Psoas muscle (tissue), 8 donors: ENCODE results near the gene ZNF284. TPM values are rescaled to one million over a fixed set of nuclear protein-coding genes. Genes with fewer than 3 reads are reported as not detected.
"Not testable (repeated sequence)": the region's sequence is repeated elsewhere in the genome, so short reads cannot be mapped to it uniquely, and the experiment has no call there.

Experiments used
- ATAC-seq, 4 donors: fragments of 200-7000 bp; cut with Tn5 transposase; one replicate each; pipeline ENCODE4 v1.9.1; 2020; ENCODE audit warnings: moderate library complexity in 3 of 4, mild to moderate bottlenecking in 2 of 4
- DNase-seq, 2 donors: peaks; one replicate each; pipeline ENCODE4 v3.0.0-alpha.2; 2020
- H3K27ac ChIP-seq: fragments of 200-600 bp; one replicate; pipeline ENCODE4 v1.8.0; 2022
- H3K27me3 ChIP-seq, 3 donors: fragments of 200-600 bp in 1 of 3; one replicate each; pipeline versions ENCODE4 v1.6.1 to v1.8.0; 2013 to 2022; ENCODE audit warnings: low read length in 2 of 3, mild to moderate bottlenecking in 2 of 3, moderate library complexity in 1 of 3; ENCODE audit not compliant: insufficient read depth in 3 of 3
- H3K36me3 ChIP-seq, 2 donors: fragments of 200-600 bp in 1 of 2; one replicate each; pipeline versions ENCODE4 v1.6.1 to v1.8.0; 2013 to 2022; ENCODE audit warnings: low read depth in 1 of 2, mild to moderate bottlenecking in 1 of 2, moderate library complexity in 1 of 2; ENCODE audit not compliant: insufficient read depth in 1 of 2
- H3K4me1 ChIP-seq: fragments of 200-600 bp; one replicate; pipeline ENCODE4 v1.8.0; 2022
- H3K4me3 ChIP-seq: fragments of 200-600 bp; one replicate; pipeline ENCODE4 v1.8.0; 2022; ENCODE audit warnings: mild to moderate bottlenecking
- H3K9me3 ChIP-seq: fragments of 200-600 bp; one replicate; pipeline ENCODE4 v1.8.0; 2022
- CTCF ChIP-seq: fragments of 200-600 bp; IDR thresholded peaks from one replicate; pipeline ENCODE4 v1.8.0; 2022; ENCODE audit warnings: antibody characterized with exemption
- whole genome bisulfite sequencing, 3 donors: extraction: QIAGEN DNeasy Blood & Tissue Kit; methylation state at CpG; one replicate each; pipeline versions ENCODE4 v1.1.6 to v1.1.7; 2013; 5-methylcytosine and 5-hydroxymethylcytosine counted together
- intact Hi-C, 2 donors: fragments of 100-400 bp; cut with DNase I; formaldehyde crosslinking; loops; one replicate each; pipeline versions ENCODE4 v1.11.0 to v1.14.2; 2022
- polyA plus RNA-seq, 3 donors: library from polyadenylated mRNA; stranded (reverse); fragments of 200-250 nt; gene quantifications; one replicate each; pipeline ENCODE4 v1.2.3, GENCODE V29; 2013
- total RNA-seq, 4 donors: library from RNA; stranded (reverse); fragmentation: NEBNext Ultra II Directional in 2 of 4; extraction: Animal tissue kit (Norgen Biotek cat#: 25700) in 2 of 4; gene quantifications; one replicate each; pipeline versions ENCODE4 v1.2.1 to v1.2.4, GENCODE V29; 2021 to 2023
- donor health status: healthy with polysubstance abuse.
- donor health status: DM: no; HTN: no; CAD: no; lungs with moderate emphysema.
- donor health status: Bipolar disorder and iron deficiency.
- donor health status: healthy.
- donor health status: DM: yes; HTN: yes; CAD: no.
- donor health status: DM: no; HTN: no; CAD: no.
- donor health status: DM: no; HTN: no; CAD: no.
- donor health status: DM: yes; HTN: yes; CAD: no.

ZNF284 gene
- total and polyA plus RNA-seq, 7 donors: 0.32 to 1.1 (median 0.74) TPM

GRCh38 chr19:44113138-44113783 is 41.3 kb downstream of the ZNF284 start, which contains the start of gene ZNF225:
TSS of gene ZNF225 (plus strand) at chr19:44113399. CDS start at chr19:44115828, 2,429 bp downstream.
- no peaks in the 10 kb centered on the region for H3K27me3 ChIP-seq
- peak; percentile 99 to 100 (median 100) for ATAC-seq

GRCh38 chr19:44113784-44114390 is 41.9 kb downstream of the ZNF284 start:
- peaks cover 15% of the 10 kb centered on the region for H3K4me1 ChIP-seq
- peaks cover 34% of the 10 kb centered on the region for H3K9me3 ChIP-seq
- TF ChIP-seq CTCF: no peak
- H3K36me3 ChIP-seq: peaks cover 8 to 35% of the 10 kb centered on the region in 2 donors
- peak overlapping the region; percentile 88 for H3K27ac ChIP-seq
- WGBS, 3 donors: 4% methylated on average over 18 of the region's 18 CpGs
- peak overlapping the region; percentile 93 for H3K4me3 ChIP-seq
- ATAC-seq (peak in 1 of 4 donors; percentile 9), DNase-seq (no peak)
- intact Hi-C loops: loop anchor here (2.0 to 10.0 kb wide), 5 partner anchors 19 to 241 kb away; partner anchors contain the start of genes ZNF112 (in 1 of the 2), ZNF223 (in 1 of the 2), ZNF224 (in 1 of the 2) and ZNF226 (in 1 of the 2)
- H3K27me3 ChIP-seq: no peaks in the 10 kb centered on the region

More at GRCh38 chr19:44113138-44113783, 41.3 kb downstream of the ZNF284 start, which contains the start of gene ZNF225:
- peak within 1 kb of the TSS; percentile 93 for H3K4me3 ChIP-seq
- peaks cover 15% of the 10 kb centered on the region for H3K4me1 ChIP-seq
- peaks cover 40% of the 10 kb centered on the region for H3K9me3 ChIP-seq
- peak; percentile 10 for TF ChIP-seq CTCF
- H3K36me3 ChIP-seq: peaks cover 5 to 33% of the 10 kb centered on the region in 2 donors
- DNase-seq: peak; percentile 93 to 95
- WGBS, 3 donors: 0% methylated on average over 44 of the region's 44 CpGs
- peak within 1 kb of the TSS; percentile 88 for H3K27ac ChIP-seq
- intact Hi-C loops: loop anchor here (2.0 to 10.0 kb wide), 5 partner anchors 18 to 242 kb away; partner anchors contain the start of genes ZNF112 (in 1 of the 2), ZNF223 (in 1 of the 2), ZNF224 (in 1 of the 2) and ZNF226 (in 1 of the 2)

- H3K4me1 ChIP-seq, H3K27me3 ChIP-seq, DNase-seq, intact Hi-C loops, ATAC-seq, H3K27ac ChIP-seq, H3K4me3 ChIP-seq: not testable (repeated sequence)
- Histone ChIP-seq H3K9me3 (peaks cover 49% of the 10 kb centered on the region), H3K36me3 (peaks cover 16 to 100% of the 10 kb centered on the region in 2 donors)
- WGBS, 3 donors: 93 to 96% (median 93%) methylated on average over 4 of the region's 4 CpGs
Measured at GRCh38 chr19:44121162-44121561, 49.2 kb downstream of the ZNF284 start.

DNA sequence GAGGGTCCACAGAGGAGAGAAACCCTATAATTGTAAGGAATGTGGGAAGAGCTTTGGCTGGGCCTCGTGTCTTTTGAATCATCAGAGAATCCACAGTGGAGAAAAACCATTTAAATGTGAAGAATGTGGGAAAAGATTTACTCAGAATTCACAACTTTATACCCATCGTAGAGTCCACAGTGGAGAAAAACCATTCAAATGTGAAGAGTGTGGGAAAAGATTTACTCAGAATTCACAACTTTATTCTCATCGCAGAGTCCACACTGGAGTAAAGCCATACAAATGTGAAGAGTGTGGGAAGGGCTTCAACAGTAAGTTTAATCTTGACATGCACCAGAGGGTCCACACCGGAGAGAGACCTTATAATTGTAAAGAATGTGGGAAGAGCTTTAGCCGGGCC is 60.0 kb downstream of the ZNF284 start:
- H3K4me3 ChIP-seq: no peak overlapping the region
- no peak overlapping the region for H3K27ac ChIP-seq
- WGBS, 3 donors: 95 to 96% (median 95%) methylated on average over 5 of the region's 5 CpGs
- DNase-seq (no peak), ATAC-seq (no peak)
- no peaks in the 10 kb centered on the region for H3K27me3 ChIP-seq
- H3K36me3 ChIP-seq: peaks cover 23 to 43% of the 10 kb centered on the region in 2 donors
- intact Hi-C loops: no loop called here
- H3K9me3 ChIP-seq: peaks cover 61% of the 10 kb centered on the region
- TF ChIP-seq CTCF: no peak
- no peaks in the 10 kb centered on the region for H3K4me1 ChIP-seq

Other genes with a start within 250 kb of the ZNF284 start
- 1 to 10 TPM; 3.1 to 8.7 (median 4.6) TPM for gene ZNF283, start 244.8 kb upstream of the ZNF284 start, total RNA-seq
- 1 to 10 TPM in 2 of 3 donors, under 1 TPM in 1; 0.79 to 7.8 (median 1.0) TPM for gene ZNF283, start 244.8 kb upstream of the ZNF284 start, polyA plus RNA-seq
- gene ZNF404, start 188.2 kb upstream of the ZNF284 start, total RNA-seq: 1 to 10 TPM in 2 of 4 donors, under 1 TPM in 2; 0.67 to 2.2 (median 1.3) TPM
- gene ZNF404, start 188.2 kb upstream of the ZNF284 start, polyA plus RNA-seq: 1 to 10 TPM in 1 of 3 donors, under 1 TPM in 2; 0.27 to 3.8 (median 0.76) TPM
- gene ZNF45, start 136.9 kb upstream of the ZNF284 start, total RNA-seq: 1 to 10 TPM; 3.5 to 9.5 (median 4.9) TPM
- gene ZNF45, start 136.9 kb upstream of the ZNF284 start, polyA plus RNA-seq: 1 to 10 TPM; 2.0 to 7.2 (median 2.3) TPM
- gene ZNF221, start 120.9 kb upstream of the ZNF284 start, total RNA-seq: 1 to 10 TPM in 2 of 4 donors, under 1 TPM in 2; 0.54 to 2.5 (median 1.2) TPM
- under 1 TPM; 0.23 to 0.93 (median 0.75) TPM for gene ZNF221, start 120.9 kb upstream of the ZNF284 start, polyA plus RNA-seq
- 1 to 10 TPM; 1.5 to 4.0 (median 2.5) TPM for gene ZNF155, start 88.0 kb upstream of the ZNF284 start, total RNA-seq
- gene ZNF155, start 88.0 kb upstream of the ZNF284 start, polyA plus RNA-seq: 1 to 10 TPM; 1.5 to 2.3 (median 1.6) TPM
- 1 to 10 TPM in 3 of 4 donors, under 1 TPM in 1; 0.25 to 1.8 (median 1.2) TPM for gene ZNF230, start 69.2 kb upstream of the ZNF284 start, total RNA-seq
- 1 to 10 TPM in 1 of 3 donors, under 1 TPM in 2; 0.39 to 1.6 (median 0.55) TPM for gene ZNF230, start 69.2 kb upstream of the ZNF284 start, polyA plus RNA-seq
- 1 to 10 TPM in 3 of 4 donors, under 1 TPM in 1; 0.47 to 1.9 (median 1.6) TPM for gene ZNF222, start 46.8 kb upstream of the ZNF284 start, total RNA-seq
- 1 to 10 TPM; 2.1 to 4.0 (median 2.4) TPM for gene ZNF222, start 46.8 kb upstream of the ZNF284 start, polyA plus RNA-seq
- 1 to 10 TPM in 1 of 4 donors, under 1 TPM in 3; 0.19 to 1.5 (median 0.64) TPM for gene ZNF223, start 20.1 kb upstream of the ZNF284 start, total RNA-seq
- 1 to 10 TPM; 1.4 to 2.3 (median 1.6) TPM for gene ZNF223, start 20.1 kb upstream of the ZNF284 start, polyA plus RNA-seq
- 10 to 100 TPM in 1 of 4 donors, 1 to 10 TPM in 3; 3.6 to 10.2 (median 6.4) TPM for gene ZNF224, start 22.2 kb downstream of the ZNF284 start, total RNA-seq
- 1 to 10 TPM; 3.2 to 6.8 (median 3.3) TPM for gene ZNF224, start 22.2 kb downstream of the ZNF284 start, polyA plus RNA-seq
- 1 to 10 TPM in 3 of 4 donors, under 1 TPM in 1; 0.61 to 2.9 (median 1.4) TPM for gene ZNF225, start 41.2 kb downstream of the ZNF284 start, total RNA-seq
- gene ZNF225, start 41.2 kb downstream of the ZNF284 start, polyA plus RNA-seq: 1 to 10 TPM in 1 of 3 donors, under 1 TPM in 2; 0.46 to 1.4 (median 0.66) TPM
- 1 to 10 TPM; 4.0 to 6.4 (median 4.1) TPM for gene ZNF234, start 69.4 kb downstream of the ZNF284 start, total RNA-seq
- 1 to 10 TPM; 1.1 to 6.5 (median 1.6) TPM for gene ZNF234, start 69.4 kb downstream of the ZNF284 start, polyA plus RNA-seq
- 1 to 10 TPM; 4.4 to 8.6 (median 7.8) TPM for gene ZNF226, start 92.9 kb downstream of the ZNF284 start, total RNA-seq
- gene ZNF226, start 92.9 kb downstream of the ZNF284 start, polyA plus RNA-seq: 10 to 100 TPM in 1 of 3 donors, 1 to 10 TPM in 2; 2.5 to 12.0 (median 4.2) TPM
- gene ZNF227, start 140.4 kb downstream of the ZNF284 start, total RNA-seq: 10 to 100 TPM in 2 of 4 donors, 1 to 10 TPM in 2; 5.9 to 10.8 (median 10.1) TPM
- 10 to 100 TPM in 1 of 3 donors, 1 to 10 TPM in 2; 2.3 to 10.6 (median 2.9) TPM for gene ZNF227, start 140.4 kb downstream of the ZNF284 start, polyA plus RNA-seq
- gene ZNF233, start 187.7 kb downstream of the ZNF284 start, total RNA-seq: 1 to 10 TPM in 2 of 4 donors, under 1 TPM in 2; 0.25 to 4.5 (median 1.1) TPM
- gene ZNF233, start 187.7 kb downstream of the ZNF284 start, polyA plus RNA-seq: 1 to 10 TPM in 1 of 3 donors, under 1 TPM in 2; 0.34 to 2.1 (median 0.77) TPM
- 1 to 10 TPM; 1.4 to 2.6 (median 2.1) TPM for gene ZNF235, start 232.9 kb downstream of the ZNF284 start, total RNA-seq
- 1 to 10 TPM; 1.1 to 3.2 (median 1.5) TPM for gene ZNF235, start 232.9 kb downstream of the ZNF284 start, polyA plus RNA-seq